ENCODE data around the gene ADCY9.
"Not testable (repeated sequence)": the region's sequence is repeated elsewhere in the genome, so short reads cannot be mapped to it uniquely, and the experiment has no call there.

The ADCY9 gene

DNA sequence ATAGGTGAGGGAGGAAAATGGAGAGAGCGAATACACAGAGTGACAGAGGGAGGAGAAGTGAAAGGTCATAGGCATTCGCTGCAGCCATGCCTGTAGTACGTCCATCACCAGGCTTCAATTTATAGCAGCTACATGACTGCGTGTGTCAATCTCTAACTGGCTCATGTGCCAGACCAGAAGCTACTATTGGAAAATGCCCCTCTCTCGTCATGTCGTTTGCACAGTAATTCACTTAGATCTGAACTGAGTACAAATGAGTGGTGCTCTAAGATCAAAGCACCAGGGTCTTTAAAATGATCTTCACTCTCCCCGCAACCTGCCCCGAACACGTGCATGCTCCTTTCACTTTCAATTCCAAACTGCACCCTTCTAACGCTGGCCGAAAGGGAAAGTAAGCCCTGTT, 51.3 kb downstream of the ADCY9 start:
- no peak for DNase-seq

DNA sequence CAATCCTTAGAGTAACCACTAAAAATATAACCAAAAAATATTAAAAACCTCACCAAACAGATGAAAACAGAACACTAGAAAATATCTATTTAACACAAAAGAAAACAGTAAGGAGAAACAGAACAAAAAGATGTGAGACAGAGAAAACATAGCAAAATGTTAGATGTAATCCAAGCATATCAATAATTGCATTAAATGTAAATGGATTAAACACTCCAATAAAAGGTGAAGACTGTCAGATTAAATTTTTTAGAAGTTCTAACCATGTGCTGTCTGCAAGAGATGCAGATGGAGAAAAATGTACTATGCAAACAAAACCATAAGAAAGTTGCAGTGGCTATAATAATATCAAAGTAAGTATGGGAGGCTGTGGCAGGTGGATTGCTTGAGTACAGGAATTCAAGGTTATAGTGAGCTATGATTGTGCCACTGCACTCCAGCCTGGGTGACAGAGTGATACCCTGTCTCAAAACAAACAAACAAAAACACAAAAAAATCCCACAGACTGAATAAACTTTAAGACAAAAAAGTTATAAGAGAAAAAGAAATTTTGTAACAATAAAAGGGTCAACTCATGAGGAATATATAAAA, 53.9 kb downstream of the ADCY9 start:
- DNase-seq, result no peak

DNA sequence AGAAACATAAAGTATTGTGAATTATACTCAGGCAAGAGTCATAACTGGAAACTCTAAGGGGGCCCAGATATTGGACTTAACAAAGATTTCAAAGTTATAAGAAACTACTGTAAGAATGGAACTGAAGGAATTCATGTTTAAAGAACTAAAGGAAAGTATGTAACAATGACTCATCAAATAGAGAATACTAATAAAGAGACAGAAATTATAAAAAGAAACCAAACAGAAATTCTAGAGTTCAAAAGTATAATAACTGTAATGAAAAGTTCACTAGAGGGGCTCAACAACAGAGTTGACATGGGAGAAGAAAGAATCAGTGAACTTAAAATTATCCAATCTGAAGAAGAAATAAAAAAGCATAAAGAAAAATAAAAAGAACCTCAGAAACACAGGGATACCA, 55.4 kb downstream of the ADCY9 start:
- no peak for DNase-seq

DNA sequence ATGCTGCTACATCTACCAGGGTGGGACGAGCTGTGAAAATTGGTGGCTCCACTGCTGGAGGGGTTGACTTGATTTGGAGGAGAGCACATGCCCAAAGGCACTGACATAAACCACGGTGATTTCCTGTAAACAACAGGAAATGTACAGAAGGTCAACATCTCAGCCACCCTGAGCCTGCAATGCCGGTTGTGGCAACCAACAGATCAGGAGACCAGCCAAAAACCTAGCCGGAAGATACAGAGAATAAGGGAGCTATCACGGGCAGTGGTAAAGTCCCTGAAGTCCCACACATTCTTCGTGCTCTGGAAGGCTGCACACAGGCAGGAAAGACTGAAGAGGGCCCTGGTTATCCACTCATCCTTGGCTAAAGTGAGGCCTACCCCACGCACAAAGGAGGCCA, 56.2 kb downstream of the ADCY9 start:
- no peak for DNase-seq

DNA sequence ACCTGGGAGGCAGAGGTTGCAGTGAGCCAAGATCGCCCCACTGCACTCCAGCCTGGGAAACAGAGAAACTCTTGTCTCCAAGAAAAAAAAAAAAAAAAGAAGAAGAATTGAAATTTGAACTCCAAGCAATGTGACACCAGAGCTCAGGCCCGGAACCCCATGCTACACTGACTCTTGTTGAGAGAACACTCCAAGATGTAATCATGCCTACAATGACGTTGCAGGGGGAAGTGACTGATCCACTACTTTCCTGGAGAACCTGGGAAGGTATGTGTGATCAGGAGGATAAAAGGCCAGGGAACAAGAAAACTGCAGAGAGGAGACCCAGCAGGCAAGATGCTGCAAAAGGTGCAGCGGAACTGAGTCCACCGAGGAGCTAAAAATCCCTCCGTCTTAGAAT, 57.9 kb downstream of the ADCY9 start:
- DNase-seq, result no peak

DNA sequence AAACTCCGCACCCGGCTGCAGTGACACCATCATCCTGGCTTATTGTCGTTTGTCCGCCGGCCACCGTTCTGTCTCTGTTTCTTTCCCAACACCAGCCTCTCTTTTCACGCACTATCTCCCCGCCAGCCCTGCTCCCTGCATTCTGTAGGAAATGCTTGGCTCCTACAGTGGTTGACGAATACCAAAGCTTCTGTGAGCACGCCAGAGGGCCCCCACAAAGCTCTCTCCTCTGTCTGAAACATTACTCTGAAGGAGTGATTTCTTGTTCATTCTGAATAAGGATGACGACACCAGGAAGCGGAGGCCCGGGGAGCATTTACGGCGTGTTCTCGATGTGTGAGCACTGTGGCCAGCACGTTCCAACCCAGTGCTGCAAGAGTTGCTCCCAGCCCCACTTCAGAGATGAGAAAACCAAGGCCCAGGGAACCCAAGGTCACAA, 58.8 kb downstream of the ADCY9 start:
- no peak for DNase-seq

DNA sequence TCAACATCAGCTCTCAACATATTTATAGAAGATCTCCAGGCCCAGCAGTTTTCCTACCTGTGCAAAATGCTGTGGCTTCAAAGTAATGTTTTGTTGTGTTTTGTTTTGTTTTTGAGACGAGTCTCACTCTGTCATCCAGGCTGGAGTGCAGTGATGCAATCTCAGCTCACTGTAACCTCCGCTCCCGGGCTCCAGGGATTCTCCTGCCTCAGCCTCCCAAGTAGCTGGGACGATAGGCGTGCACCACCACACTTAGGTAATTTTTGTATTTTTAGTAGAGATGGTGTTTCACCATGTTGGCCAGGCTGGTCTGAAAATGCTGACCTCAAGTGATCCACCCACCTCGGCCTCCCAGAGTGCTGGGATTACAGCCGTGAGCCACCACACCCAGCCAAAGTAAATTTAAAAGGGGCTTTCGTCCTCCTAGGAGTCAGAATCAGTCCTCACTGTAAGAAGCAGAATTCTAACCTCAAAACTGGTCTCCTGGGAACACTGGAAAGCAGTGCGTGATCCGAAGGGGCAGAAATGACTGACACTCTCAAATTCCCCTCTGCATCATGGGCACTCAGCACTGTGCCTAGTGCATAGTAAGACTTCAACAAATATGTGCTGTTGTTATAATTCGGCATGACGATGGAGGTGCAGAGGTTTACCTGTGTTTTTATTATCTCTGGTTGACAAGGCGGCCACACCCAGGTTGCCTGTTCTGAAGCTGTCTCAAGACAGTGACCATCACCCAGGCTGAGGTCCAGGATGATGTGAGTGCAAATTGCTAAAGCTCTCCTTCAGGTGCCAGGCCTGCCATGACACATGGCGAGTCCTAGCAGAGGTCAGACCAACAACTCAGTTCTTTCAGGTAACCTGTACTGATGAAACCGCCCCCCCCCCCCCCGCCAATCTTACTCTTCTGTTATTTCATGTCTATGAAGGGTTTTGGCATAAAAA, 59.8 kb downstream of the ADCY9 start:
- DNase-seq, result no peak

DNA sequence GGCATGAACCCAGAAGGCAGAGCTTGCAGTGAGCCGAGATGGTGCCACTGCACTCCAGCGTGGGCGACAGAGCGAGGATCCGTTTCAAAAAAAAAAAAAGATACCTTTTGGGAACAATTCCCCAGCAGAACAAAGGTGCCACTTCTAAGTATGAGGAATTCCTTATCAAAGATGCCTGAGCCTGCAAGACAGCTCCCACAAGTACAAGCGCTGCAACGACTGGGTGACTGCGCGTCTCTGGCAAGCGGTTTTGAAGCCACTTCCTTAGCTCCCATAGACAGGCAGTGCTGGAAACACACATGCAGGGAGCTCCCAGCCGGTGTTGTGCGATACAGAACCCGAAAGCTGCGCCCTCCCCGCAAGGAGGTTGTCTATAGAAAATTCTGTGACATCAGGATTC, 60.5 kb downstream of the ADCY9 start:
- no peak for DNase-seq

DNA sequence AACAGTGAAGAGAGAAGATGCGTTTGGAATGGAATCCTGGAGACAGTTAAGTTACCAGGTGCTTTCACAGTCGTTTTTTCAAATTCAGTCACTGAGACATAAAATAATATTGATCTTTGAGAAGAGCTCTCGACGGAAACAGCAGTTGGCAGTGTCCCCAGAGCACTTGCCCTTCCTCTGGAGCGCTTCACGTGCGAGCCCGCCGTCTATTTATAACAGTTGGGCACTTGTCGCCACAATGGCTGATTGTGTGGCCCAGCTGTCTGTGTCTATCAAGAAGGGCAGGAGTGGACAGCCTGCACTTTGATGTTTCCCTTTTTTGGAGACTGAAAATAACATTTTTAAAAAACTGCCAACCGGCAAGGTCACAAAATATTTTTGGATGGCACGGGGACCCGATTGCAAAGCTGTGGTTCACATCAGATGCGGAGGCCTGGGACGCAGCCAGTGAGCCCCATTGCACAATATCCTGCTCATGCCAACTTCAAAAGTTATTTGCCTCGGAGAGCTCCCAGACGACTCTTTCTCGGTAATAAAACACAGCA, 62.9 kb downstream of the ADCY9 start:
- peak; percentile 29 for DNase-seq

DNA sequence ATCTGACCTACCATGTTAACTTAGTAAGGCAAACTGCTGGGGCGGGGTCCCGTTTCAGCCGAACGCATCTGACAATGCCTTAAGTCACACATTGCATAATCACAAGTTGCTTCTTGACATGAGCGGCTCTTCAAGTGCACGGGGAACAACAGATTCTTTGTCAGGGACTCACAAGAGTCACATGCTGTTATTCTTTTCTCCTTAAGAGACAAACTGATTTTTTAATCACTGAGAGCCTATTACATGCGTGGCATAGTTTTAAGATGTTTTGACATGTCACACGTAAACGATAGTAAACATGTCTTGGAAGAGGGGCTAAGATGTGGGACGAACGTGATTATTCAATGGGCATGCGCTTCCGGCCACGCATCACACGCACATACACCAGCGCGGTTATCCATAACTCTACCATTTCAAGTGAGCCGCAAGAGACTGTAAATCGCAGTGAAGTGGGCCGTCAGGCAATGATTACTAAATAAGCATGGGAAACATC, 63.4 kb downstream of the ADCY9 start:
- no peak for DNase-seq

DNA sequence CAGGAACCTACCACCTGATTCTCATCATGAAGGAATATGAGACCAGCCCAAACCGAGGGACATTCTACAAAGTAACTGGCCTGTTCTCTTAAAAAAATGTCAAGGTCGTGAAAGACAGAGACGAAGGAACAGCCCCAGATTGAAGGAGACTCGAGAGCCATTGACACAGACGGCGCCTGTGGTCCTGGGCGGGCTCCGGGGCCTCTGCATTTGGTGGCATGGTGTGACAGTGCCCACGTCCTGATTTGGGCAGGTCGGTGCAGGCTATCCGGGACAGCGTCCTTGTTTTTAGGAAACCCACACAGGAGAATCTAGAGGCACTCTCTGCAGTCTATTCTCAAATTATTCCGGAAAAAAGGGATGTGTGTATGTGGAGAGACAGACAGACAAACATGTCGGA, 64.1 kb downstream of the ADCY9 start:
- no peak for DNase-seq

DNA sequence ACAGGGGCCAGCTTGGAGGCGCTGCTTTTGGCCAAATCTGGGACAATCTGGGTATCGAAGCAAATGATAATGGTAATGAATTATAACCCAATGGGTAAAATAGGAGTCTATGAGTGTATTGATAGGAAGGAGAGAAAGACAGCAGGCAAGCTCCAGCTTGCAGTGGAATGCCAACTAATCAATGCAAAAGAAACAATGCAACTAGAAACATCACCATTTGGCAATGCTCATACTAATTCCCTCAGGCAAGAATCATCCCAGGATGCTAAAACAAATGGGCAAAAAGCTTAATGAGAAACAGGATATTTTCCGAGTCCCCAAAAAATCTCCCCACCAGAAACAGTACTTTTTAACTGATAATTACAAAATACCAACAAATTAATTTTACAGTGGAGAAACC, 64.7 kb downstream of the ADCY9 start:
- DNase-seq, result no peak

DNA sequence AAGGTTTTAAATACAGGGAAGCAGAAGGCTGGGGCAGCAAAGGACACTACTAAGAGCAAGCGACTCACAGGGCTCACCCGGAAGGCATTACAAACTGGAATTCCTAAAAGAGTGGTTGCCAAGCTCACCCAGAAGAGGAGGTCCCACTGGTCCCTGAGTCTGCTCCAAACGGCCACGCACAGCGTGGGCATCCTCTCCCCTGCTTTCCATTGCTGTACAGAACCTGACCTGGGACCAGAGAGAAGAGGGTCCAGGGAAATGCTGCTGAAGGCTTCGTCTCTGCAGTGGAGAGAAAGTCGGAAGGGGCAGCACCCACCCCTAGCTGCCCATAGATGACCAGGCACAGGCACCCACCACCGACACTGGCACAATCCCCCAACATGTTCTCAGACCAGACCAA, 67.2 kb downstream of the ADCY9 start:
- DNase-seq, result no peak

DNA sequence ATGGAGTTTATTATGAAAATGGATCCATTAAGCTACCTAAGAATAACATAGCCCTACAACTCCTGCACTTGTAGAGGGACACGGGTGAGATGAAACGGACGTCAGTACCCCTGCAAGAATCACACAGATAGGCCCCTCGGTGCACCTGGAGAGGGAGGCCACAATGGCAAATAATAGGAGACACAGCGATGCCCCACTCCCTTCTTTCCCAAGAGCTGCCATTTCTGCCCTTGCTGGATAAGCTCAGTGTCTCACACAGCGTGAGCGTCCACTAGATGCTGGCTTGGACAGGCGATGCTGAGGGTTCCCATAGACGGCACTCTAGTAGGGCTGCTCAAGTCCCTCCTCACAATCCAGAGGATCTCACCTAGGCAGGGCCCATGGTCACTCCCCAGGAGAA, 67.8 kb downstream of the ADCY9 start:
- no peak for DNase-seq

DNA sequence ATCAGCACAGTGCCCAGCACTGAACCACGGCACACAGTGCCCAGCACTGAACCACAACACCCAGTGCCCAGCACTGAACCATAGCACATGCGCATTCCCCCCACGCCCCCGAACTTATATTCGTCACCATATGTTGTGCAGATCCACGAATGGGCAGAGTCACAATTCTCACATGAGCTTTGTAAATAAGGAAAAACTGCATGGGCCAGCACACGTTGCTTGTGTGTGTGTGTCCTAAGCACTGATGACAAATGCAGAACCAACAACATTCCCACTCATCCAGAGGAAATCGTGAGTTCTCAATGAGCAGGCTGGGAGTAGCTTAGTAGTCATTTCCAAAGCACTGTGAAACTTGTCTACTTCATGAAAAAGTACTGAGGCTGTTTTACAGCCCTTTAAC, 70.0 kb downstream of the ADCY9 start:
- no peak for DNase-seq

DNA sequence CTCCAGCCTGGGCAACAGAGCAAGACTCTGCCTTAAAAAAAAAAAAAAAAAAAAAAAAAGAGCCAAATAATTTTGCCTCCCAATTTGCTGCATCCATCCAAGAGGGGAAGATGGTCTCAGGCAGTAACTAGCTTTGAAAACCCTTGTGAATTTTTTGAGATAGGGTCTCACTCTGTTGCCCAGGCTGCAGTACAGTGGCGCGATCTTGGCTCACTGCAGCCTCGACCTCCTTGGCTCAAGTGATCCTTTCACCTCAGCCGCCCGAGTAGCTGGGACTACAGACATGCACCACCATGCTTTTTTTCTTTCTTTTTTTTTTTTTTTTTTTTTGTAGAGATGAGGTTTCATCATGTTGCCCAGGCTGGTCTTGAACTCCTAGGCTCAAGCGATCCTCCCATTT, 70.7 kb downstream of the ADCY9 start:
- DNase-seq, result not testable (repeated sequence)

DNA sequence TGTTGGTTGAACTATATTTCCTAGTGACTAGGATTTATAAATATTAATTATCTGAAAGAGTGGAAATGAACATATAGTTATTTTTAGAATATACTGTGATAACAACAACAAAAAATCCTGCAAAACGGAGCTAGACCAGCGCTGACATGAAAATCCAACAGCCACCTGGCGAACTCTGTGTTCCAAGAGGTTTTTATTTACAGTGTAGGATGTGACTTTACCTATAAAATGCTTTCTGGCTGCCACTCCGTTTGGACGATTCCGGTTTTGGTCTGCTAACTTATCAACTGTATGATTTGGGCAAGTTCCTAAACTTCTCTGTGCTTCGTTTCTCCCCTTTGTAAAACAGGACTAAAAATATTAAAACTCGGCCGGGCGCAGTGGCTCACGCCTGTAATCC, 73.7 kb downstream of the ADCY9 start:
- DNase-seq, result no peak

DNA sequence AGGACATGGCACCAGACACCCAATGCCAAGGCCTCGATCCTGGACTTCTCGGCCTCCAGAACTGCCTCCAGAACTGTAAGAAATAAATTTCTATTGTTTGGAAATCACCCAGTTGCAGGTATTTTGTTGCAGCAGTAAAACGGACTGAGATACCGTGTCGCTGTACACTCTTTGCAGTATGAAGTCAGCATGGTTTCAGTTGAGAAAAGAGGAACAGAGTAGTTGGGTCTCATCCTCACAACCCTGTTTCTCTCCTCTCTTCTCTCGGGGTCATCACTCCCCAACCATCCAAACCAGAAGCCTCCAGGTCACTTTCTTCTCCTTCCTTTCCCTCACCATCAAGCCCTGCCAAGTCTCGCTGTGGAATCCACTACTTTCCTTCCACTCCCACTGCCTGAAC, 77.8 kb downstream of the ADCY9 start:
- DNase-seq, result no peak

DNA sequence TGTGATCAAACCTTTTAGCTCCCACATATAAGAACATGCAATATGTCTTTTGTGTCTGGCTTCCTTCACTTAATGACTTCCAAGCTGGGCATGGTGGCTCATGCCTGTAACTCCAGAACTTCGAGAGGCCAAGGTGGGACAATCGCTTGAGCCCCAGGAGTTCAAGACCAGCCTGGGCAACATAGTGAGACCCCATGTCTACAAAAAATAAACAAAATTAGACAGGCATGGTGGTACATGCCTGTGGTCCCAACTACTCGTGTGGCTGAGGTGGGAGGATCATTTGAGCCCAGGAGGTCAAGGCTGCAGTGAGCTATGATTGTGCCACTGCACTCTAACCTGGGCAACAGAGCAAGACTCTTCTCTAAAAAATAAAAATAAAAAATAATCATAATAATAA, 79.3 kb downstream of the ADCY9 start:
- not testable (repeated sequence) for DNase-seq

DNA sequence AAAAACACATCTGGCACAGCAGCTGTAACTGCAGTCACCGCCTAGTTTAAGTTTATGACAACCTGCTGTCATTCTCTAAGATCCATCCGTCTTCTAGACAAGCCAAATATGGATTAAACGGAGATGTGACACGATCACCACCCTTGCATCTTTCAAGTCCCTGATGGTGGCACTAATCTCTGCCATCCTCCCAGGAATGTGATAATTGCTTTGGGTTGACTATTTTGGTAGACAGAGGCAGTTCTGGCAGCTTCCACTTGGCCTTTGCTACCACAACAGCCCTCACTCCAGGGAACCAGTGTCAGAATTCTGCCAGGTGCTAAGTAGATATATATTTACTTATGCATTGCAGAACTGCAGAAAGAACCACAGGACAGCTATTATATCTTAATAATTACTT, 81.3 kb downstream of the ADCY9 start:
- DNase-seq, result no peak

DNA sequence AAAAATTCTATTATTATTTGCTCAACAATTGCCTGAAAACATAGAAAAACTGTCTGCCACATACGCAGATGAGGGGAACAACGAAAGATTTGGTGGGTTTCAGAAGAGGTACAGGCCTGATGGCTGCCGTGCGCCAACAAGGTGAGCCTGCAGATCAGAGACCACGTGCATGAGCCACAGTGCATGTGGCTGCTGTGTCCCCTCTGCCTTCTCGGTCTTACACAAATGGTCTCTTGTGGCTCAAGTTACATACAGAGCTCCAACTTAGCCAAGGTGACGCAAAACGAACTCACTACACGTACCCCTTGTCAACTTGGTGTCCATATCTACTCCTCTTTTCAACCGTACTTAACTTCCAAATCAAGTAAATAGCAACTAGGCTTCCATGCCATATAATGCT, 82.3 kb downstream of the ADCY9 start:
- DNase-seq, result no peak

DNA sequence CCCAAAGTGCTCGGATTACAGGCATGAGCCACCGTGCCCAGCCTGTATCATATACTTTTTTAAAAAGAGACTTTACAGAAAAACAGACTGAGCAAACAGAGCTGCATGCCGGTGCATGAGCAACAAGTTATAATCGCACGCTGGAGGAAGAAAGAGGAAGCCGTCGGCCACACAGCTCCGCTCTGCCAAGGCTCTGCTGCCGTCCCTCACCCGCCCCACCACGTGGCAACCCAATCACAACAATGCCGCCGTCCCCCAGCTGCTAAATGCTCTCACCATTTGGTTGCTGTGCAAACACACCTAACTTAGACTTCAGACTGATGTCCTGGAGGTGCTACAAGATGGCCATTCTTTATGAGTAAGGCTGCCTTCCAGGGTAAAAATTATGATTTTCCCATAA, 83.5 kb downstream of the ADCY9 start:
- no peak for DNase-seq

DNA sequence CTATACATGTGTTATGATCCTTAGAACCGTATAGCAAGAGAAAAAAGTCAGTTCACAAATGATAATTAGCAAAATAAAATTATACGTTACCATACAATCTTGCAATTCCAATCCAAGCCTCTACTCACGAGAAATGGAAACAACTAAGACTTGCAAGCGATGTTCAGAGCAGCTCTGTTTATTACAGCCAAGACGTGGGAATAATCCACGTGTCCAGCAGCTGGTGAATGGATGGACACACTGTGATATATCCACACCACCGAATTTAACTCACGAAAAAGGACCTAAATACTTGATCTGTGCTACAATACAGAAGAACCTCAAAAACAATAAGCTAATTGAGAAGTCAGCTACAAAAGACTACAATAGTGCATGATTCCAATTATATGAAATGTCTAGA, 88.1 kb downstream of the ADCY9 start:
- DNase-seq, result no peak

DNA sequence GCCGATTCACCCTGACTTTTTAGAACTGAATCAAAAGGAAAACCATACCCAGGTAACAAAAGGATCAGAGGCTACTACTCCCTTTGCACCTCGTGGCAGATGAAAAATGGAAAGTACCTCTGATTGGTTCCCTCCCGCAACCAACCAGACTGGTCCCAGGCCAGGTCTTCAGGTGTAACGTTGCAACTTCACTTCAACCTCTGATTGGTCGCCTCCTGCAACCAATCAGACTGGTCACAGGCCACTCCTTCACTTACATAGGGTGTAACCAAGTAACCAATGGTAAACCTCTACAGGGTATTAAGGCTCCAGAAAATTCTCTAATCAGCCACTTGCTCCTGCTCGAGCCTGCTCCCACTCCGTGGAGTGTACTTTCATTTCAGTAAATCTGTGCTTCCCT, 89.4 kb downstream of the ADCY9 start:
- DNase-seq, result no peak

Data from NCI-H446 treated with DMSO at 0.1 percent for 48 hours (cell line).